ENCODE measurements around the gene PCDHA1. TPM values are rescaled to one million over a fixed set of nuclear protein-coding genes. Genes with fewer than 3 reads are reported as not detected.
"Not testable (repeated sequence)": the region's sequence is repeated elsewhere in the genome, so short reads cannot be mapped to it uniquely, and the experiment has no call there.

Gene PCDHA1
- total and polyA plus RNA-seq, 8 donors: 0.37 TPM; not detected in 7

DNA sequence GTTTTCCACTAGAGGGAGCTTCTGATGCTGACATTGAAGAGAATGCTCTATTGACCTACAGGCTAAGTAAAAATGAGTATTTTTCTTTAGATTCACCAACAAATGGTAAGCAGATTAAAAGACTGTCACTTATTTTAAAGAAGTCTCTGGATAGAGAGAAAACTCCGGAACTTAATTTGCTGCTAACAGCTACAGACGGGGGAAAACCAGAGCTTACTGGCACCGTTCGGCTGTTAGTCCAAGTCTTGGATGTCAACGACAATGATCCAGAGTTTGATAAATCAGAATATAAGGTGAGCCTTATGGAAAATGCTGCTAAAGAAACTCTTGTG lies 83.6 kb downstream of the PCDHA1 start:
- H3K27ac ChIP-seq: no peak overlapping the region
- intact Hi-C loops (cut with DNase I; ENCODE audit: low total_unique reads): no loop called here
- H3K4me3 ChIP-seq: no peak overlapping the region

DNA sequence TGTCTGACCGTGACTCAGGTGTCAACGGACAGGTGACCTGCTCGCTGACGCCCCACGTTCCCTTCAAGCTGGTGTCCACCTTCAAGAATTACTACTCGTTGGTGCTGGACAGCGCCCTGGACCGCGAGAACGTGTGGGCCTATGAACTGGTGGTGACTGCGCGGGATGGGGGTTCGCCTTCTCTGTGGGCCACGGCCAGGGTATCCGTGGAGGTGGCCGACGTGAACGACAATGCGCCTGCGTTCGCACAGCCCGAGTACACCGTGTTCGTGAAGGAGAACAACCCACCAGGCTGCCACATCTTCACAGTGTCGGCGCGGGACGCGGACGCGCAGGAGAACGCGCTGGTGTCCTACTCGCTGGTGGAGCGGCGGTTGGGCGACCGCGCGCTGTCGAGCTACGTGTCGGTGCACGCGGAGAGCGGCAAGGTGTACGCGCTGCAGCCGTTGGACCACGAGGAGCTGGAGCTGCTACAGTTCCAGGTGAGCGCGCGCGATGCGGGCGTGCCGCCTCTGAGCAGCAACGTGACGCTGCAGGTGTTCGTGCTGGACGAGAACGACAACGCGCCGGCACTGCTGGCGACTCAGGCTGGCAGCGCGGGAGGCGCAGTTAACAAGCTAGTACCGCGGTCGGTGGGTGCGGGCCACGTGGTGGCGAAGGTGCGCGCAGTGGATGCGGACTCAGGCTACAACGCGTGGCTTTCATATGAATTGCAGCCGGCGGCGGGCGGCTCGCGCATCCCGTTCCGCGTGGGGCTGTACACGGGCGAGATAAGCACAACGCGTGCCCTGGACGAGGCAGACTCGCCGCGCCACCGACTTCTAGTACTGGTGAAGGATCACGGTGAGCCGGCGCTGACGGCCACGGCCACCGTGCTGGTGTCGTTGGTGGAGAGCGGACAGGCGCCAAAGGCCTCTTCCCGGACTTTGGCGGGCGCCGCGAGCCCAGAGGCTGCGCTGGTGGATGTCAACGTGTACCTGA lies 84.6 kb downstream of the PCDHA1 start:
- intact Hi-C loops (cut with DNase I; ENCODE audit: low total_unique reads): no loop called here
- no peaks in the 10 kb centered on the region for H3K4me1 ChIP-seq
- TF ChIP-seq EP300 (IDR thresholded peaks at IDR 0.05) (no peak), POLR2AphosphoS5 (IDR thresholded peaks at IDR 0.05) (no peak), POLR2A (IDR thresholded peaks at IDR 0.05) (no peak)
- TF ChIP-seq, protein P1, sequence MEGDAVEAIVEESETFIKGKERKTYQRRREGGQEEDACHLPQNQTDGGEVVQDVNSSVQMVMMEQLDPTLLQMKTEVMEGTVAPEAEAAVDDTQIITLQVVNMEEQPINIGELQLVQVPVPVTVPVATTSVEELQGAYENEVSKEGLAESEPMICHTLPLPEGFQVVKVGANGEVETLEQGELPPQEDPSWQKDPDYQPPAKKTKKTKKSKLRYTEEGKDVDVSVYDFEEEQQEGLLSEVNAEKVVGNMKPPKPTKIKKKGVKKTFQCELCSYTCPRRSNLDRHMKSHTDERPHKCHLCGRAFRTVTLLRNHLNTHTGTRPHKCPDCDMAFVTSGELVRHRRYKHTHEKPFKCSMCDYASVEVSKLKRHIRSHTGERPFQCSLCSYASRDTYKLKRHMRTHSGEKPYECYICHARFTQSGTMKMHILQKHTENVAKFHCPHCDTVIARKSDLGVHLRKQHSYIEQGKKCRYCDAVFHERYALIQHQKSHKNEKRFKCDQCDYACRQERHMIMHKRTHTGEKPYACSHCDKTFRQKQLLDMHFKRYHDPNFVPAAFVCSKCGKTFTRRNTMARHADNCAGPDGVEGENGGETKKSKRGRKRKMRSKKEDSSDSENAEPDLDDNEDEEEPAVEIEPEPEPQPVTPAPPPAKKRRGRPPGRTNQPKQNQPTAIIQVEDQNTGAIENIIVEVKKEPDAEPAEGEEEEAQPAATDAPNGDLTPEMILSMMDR (IDR thresholded peaks at IDR 0.05): no peak
- H3K27ac ChIP-seq: no peak overlapping the region
- no peak for DNase-seq
- peaks cover 6 to 59% (median 52%) of the 10 kb centered on the region in 4 donors for H3K9me3 ChIP-seq
- H3K4me3 ChIP-seq: no peak overlapping the region
- peaks cover 0 to 47% (median 6%) of the 10 kb centered on the region in 3 donors for H3K27me3 ChIP-seq
- 46 to 60% (median 49%) methylated on average over 85 to 114 of the region's 114 CpGs for WGBS, 5 donors
- no peaks in the 10 kb centered on the region for H3K36me3 ChIP-seq

More for the DNA sequence above, 83.6 kb downstream of the PCDHA1 start:
- no peak for DNase-seq
- Histone ChIP-seq H3K27me3 (peaks cover 0 to 39% (median 5%) of the 10 kb centered on the region in 3 donors), H3K4me1 (no peaks in the 10 kb centered on the region), H3K36me3 (no peaks in the 10 kb centered on the region), H3K9me3 (peaks cover 6 to 52% (median 43%) of the 10 kb centered on the region in 4 donors)
- no peak for TF ChIP-seq EP300 (IDR thresholded peaks at IDR 0.05)
- TF ChIP-seq, protein P1 (IDR thresholded peaks at IDR 0.05): no peak
- no peak for TF ChIP-seq POLR2AphosphoS5 (IDR thresholded peaks at IDR 0.05)
- TF ChIP-seq POLR2A (IDR thresholded peaks at IDR 0.05): no peak
- WGBS, 5 donors: 53 to 59% (median 56%) methylated on average over 5 of the region's 5 CpGs

DNA sequence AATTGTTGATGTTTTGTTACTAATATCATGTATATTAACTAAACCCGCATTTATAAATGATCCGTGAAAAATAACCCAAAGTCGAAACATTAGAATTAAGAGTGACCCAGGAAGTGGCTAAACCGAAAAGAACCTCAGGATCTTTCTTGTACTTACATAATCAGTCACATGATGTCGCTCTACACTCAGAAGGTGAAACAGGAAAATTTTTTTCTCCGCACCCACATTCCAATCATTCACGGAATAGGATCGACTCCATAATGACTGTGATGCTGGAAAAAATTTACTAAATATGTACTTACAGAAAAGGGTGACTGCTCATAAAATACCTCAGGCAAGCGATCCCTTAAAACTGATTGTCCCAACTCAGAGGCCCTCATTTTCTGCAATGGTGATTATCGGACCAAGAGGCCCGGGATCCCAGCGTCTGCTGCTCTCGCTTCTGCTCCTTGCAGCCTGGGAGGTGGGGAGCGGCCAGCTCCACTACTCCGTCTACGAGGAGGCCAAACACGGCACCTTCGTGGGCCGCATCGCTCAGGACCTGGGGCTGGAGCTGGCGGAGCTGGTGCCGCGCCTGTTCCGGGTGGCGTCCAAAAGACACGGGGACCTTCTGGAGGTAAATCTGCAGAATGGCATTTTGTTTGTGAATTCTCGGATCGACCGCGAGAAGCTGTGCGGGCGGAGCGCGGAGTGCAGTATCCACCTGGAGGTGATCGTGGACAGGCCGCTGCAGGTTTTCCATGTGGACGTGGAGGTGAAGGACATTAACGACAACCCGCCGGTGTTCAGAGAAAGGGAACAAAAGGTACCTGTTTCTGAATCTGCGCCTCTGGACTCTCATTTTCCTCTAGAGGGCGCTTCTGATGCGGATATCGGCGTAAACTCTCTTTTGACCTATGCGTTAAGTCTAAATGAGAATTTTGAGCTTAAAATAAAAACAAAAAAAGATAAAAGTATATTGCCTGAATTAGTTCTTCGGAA lies 89.4 kb downstream of the PCDHA1 start, which contains the start of gene PCDHA12:
Gene PCDHA12 (plus strand): TSS at position 224 of the 981 bp plus-strand sequence. CDS start 165 bp downstream, at position 389.
- Histone ChIP-seq H3K27me3 (peaks cover 0 to 58% (median 8%) of the 10 kb centered on the region in 3 donors), H3K9me3 (peaks cover 17 to 66% (median 62%) of the 10 kb centered on the region in 4 donors), H3K4me3 (no peak within 1 kb of the TSS), H3K4me1 (no peaks in the 10 kb centered on the region), H3K27ac (no peak within 1 kb of the TSS), H3K36me3 (no peaks in the 10 kb centered on the region)
- WGBS, 5 donors: 17 to 25% (median 20%) methylated on average over 31 to 47 of the region's 47 CpGs
- no peak for DNase-seq
- intact Hi-C loops (cut with DNase I; ENCODE audit: low total_unique reads): no loop called here
- TF ChIP-seq, protein P1 (IDR thresholded peaks at IDR 0.05): no peak
- no peak for TF ChIP-seq POLR2AphosphoS5 (IDR thresholded peaks at IDR 0.05)
- no peak for TF ChIP-seq EP300 (IDR thresholded peaks at IDR 0.05)
- no peak for TF ChIP-seq POLR2A (IDR thresholded peaks at IDR 0.05)

- H3K36me3 ChIP-seq; H3K27ac ChIP-seq; DNase-seq; H3K4me1 ChIP-seq; H3K4me3 ChIP-seq; intact Hi-C loops (cut with DNase I; ENCODE audit: low total_unique reads): not testable (repeated sequence)
- Histone ChIP-seq H3K9me3 (peaks cover 10 to 62% (median 54%) of the 10 kb centered on the region in 4 donors), H3K27me3 (peaks cover 0 to 55% (median 8%) of the 10 kb centered on the region in 3 donors)
- 40 to 58% (median 51%) methylated on average over 58 to 80 of the region's 80 CpGs for WGBS, 5 donors
Measured at GRCh38 chr5:140876541-140877261, 90.8 kb downstream of the PCDHA1 start.
